Stimulated activated CD4-positive, alpha-beta T cell treated with anti-CD3 and anti-CD28 coated beads, TNF-alpha, amount 100 ng/mL, for 1 hour (primary cell): ENCODE results near the gene RETSAT.
"Not testable (repeated sequence)": the region's sequence is repeated elsewhere in the genome, so short reads cannot be mapped to it uniquely, and the experiment has no call there.

Experiments used
- DNase-seq, 3 donors: peaks; one replicate each; pipeline ENCODE4 v3.0.0-alpha.2; 2020; ENCODE audit warnings: low read depth in 3 of 3, low spot score in 1 of 3

Gene RETSAT

GRCh38 chr2:85380048-85380447 is 25.7 kb upstream of the RETSAT start:
- DNase-seq = no peak

- no peak for DNase-seq
Observed at GRCh38 chr2:85378257-85378656, 23.9 kb upstream of the RETSAT start.

DNA sequence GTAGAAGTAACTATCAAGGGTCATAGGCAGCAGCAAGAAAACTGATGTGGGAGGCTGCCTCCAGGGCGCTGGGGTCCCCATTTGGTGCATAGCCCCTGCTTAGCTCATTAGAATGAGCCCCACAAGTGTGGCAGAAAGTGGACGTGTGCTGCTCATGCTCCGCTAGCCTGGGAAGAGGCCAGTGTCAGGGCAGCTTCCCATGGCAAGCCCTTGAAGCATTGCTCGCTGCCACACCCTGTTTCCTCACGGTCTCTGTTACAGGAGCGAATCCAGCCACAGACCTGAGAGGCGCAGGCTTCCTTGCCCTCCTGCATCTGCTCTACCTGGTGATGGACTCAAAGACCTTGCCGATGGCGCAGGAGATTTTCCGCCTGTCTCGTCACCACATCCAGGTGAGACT is 22.8 kb upstream of the RETSAT start:
- no peak for DNase-seq

- DNase-seq = no peak
Observed at GRCh38 chr2:85376291-85377065, 22.1 kb upstream of the RETSAT start.

- DNase-seq = no peak
Observed at GRCh38 chr2:85371045-85371444, 16.7 kb upstream of the RETSAT start.

- no peak for DNase-seq
Observed at GRCh38 chr2:85369500-85369899, 15.2 kb upstream of the RETSAT start.

DNA sequence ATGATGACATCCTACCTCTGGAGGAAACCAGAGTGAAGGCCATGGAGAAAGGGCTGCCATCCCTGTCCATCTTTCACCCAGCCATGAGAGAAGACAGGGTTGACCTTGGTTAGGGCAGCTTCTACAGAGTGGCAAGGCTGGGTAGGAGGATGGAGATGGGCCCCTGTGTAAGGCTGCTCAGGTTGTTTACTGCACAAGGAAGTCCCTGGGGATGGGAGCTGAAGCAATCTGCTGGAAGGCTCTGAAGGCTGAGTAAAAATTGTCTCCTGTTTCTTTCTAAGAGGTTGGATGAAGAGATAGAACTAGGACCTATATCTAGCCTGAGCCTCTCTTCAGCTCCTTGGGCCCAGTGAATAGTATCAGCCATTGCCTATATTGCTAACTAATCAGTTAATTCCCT is 14.6 kb upstream of the RETSAT start:
- no peak for DNase-seq

DNA sequence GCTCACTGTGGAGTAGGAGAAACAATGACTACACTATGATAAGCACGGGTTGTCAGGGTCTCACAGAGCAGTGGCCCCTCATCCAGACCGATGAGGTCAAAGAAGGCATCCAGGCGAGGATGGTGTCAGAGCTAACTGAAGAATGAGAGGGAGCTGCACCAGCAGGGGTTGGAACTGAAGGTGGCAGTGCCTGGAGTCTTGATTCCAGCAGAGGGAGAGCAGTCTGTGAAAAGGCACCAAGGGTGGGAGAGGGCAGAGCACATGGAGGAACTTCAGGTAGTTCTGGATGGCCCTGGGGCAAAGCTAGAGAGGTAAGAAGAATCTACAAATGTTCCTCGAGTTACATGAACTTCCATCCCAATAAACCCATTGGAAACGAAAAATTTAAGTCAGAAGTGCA is 12.9 kb upstream of the RETSAT start:
- DNase-seq = no peak

DNA sequence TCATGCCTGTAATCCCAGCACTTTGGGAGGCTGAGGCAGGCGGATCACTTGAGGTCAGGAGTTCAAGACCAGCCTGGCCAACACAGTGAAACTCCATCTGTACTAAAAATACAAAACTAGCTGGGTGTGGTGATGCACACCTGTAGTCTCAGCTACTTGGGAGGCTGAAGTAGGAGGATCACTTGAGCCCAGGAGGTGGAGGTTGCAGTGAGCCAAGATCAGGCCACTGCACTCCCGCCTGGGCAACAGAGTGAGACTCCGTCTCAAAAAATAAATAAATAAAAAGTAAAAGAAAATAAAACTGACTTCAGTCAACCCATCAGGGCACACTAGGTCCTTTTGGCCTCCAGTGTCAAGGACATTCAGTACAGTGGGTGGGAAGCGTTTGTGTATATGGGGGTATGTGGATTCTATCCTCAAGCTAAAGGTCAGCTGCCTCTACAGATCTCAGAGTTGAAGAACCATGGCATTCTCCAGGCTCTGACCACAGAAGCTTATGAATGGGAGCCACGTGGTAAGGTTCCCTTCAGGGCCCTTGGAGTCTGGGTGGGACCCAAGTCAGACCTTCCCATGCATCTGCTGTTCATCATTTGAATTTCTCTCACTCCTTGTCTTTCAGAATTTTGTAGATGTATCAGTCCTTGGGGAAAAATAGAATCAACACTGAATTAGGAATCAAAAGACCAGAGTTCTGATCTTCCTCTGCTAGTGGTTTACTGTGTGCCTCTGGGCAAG is 8.5 kb upstream of the RETSAT start:
- not testable (repeated sequence) for DNase-seq

GRCh38 chr2:85357736-85358135 is 3.4 kb upstream of the RETSAT start:
- DNase-seq = no peak

DNA sequence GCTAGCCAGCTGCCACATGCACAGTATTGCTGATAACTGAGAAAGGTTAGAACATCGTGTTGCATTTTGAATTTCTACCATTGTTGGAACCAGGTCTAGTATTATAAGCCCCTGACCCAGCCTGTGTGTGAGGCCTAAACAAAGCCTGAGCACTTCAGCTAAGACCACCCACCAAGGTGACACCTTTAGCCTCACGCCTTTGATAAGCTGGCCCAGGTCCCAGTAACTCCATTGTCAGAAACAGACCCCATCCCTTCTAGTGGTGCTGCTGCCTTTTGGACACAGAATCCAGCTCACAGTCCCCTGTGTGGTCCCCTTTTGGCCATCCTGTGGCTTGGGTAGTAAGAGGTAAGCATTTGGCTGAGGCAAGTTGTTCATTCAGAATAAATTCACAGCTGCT is 1.9 kb upstream of the RETSAT start:
- DNase-seq = no peak

DNA sequence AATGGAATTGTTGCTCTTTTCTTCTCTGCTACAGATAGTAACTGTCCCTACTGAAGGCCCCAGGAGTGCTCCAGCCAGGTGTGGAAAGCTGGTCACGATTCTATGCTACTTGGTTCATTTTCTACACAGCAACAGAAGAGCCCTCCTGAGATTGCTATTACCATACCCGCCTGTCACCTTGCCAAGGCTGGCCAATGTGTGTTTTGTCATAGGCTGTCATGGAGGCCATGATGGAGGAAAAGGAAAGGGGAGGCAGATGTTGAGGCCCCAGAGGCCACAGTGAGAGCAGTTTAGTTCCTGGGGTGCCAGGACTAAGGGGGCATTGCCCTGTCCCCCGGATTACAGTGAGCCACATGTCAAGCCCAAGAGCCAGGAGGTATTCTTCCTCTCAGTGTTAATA is 1.2 kb upstream of the RETSAT start:
- no peak for DNase-seq

- no peak for DNase-seq
Observed at GRCh38 chr2:85355073-85355410, 714 bp upstream of the RETSAT start.

- no peak for DNase-seq
Observed at GRCh38 chr2:85353876-85354285, 447 bp downstream of the RETSAT start.

DNA sequence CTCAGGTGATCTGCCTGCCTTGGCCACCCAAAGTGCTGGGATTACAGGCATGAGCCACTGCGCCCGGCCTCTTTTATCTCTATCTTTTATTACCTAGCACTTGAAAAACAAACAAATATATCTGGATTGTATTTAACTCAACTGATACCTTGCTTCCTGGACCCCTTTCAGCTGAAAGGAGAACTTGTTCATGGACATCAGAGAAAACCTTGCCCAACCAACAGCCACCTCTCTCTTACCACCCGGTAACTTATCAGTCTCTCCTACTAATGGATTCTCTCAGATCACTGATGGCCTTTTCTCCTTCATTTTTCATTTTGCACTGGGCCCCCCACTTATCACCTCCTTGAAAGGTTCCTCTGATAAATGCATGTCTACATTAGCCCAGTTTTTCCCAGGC is 6.7 kb downstream of the RETSAT start:
- DNase-seq = no peak

- DNase-seq = no peak
Observed at GRCh38 chr2:85344356-85344954, 9.9 kb downstream of the RETSAT start.

- DNase-seq = not testable (repeated sequence)
Observed at GRCh38 chr2:85343207-85343895, 11.0 kb downstream of the RETSAT start.

GRCh38 chr2:85342156-85342555 is 12.2 kb downstream of the RETSAT start:
- no peak for DNase-seq

- DNase-seq = no peak
Observed at GRCh38 chr2:85341269-85342029, 12.9 kb downstream of the RETSAT start.

GRCh38 chr2:85340034-85340892 is 14.1 kb downstream of the RETSAT start:
- no peak for DNase-seq
